ENCODE data around the gene CYGB. TPM values are rescaled to one million over a fixed set of nuclear protein-coding genes. Genes with fewer than 3 reads are reported as not detected.

Gene CYGB
- polyA plus RNA-seq, 3 donors: not detected

GRCh38 chr17:76500747-76501017 is 36.8 kb downstream of the CYGB start:
- H3K9me3 Mint-ChIP-seq: no peaks in the 10 kb centered on the region
- no peaks in the 10 kb centered on the region for H4K20me1 ChIP-seq (ENCODE audit: insufficient read depth, low read length)
- peak overlapping the region; percentile 99 for H3K9ac ChIP-seq (ENCODE audit: insufficient read depth, low read length, poor library complexity, severe bottlenecking)
- peaks cover 56% of the 10 kb centered on the region for H3K79me2 ChIP-seq (ENCODE audit: insufficient read depth, low read length)
- DNase-seq: no peak
- H3K4me3 Mint-ChIP-seq: peak overlapping the region; percentile 87 to 95
- H2AFZ ChIP-seq (ENCODE audit: insufficient read depth, low read depth, low read length, poor library complexity, severe bottlenecking): no peak overlapping the region
- peak overlapping the region; percentile 88 to 96 (median 94) for H3K27ac Mint-ChIP-seq
- peaks cover 77% of the 10 kb centered on the region for H3K4me1 Mint-ChIP-seq
- TF ChIP-seq CTCF (IDR thresholded peaks at IDR 0.05): no peak
- no peaks in the 10 kb centered on the region for H3K27me3 ChIP-seq (ENCODE audit: control insufficient read depth in 2 of 2, insufficient read depth in 2 of 2, low read length in 2 of 2)
- WGBS (ENCODE audit: insufficient coverage): 4% methylated on average over 8 of the region's 10 CpGs
- H3K4me2 ChIP-seq (replicated peaks; ENCODE audit: extremely low read depth, low read length, poor library complexity, severe bottlenecking): peak overlapping the region; percentile 100
- intact Hi-C loops (cut with micrococcal nuclease): loop anchor here (1.0 to 10.0 kb wide), 3 partner anchors 7 to 214 kb away; partner anchors contain the start of genes MXRA7 (in 1 of the 2) and SPHK1 (in 1 of the 2)
- peaks cover 74 to 82% of the 10 kb centered on the region in 2 donors for H3K4me1 ChIP-seq (ENCODE audit: control insufficient read depth in 1 of 2, insufficient read depth in 2 of 2, low read length in 2 of 2)
- H3K27ac ChIP-seq (ENCODE audit: low read depth in 1 of 2, low read length in 2 of 2): peak overlapping the region; percentile 91 to 97
- peaks cover 38 to 39% of the 10 kb centered on the region in 2 donors for H3K36me3 Mint-ChIP-seq
- H3K27me3 Mint-ChIP-seq (ENCODE audit: low read depth in 3 of 3): peaks cover 0 to 2% (median 0%) of the 10 kb centered on the region in 3 donors
- peak overlapping the region; percentile 80 to 99 (median 97) for H3K4me3 ChIP-seq (replicated peaks in 1 of 3; ENCODE audit: low read depth in 2 of 3, low read length in 3 of 3)
- H3K36me3 ChIP-seq (replicated peaks in 1 of 2; ENCODE audit: control insufficient read depth in 1 of 2, insufficient read depth in 2 of 2, low read length in 2 of 2): peaks cover 12 to 26% of the 10 kb centered on the region in 2 donors
- no peaks in the 10 kb centered on the region for H3K9me3 ChIP-seq (replicated peaks in 1 of 2; ENCODE audit: control insufficient read depth in 1 of 2, insufficient read depth in 1 of 2, low read length in 2 of 2)

- peak overlapping the region; percentile 100 for H3K4me2 ChIP-seq (replicated peaks; ENCODE audit: extremely low read depth, low read length, poor library complexity, severe bottlenecking)
- H3K36me3 ChIP-seq (replicated peaks in 1 of 2; ENCODE audit: control insufficient read depth in 1 of 2, insufficient read depth in 2 of 2, low read length in 2 of 2): peaks cover 13 to 29% of the 10 kb centered on the region in 2 donors
- Mint-ChIP-seq H3K9me3 (no peaks in the 10 kb centered on the region), H3K4me3 (peak overlapping the region; percentile 87 to 95), H3K4me1 (peaks cover 82% of the 10 kb centered on the region), H3K27me3 (ENCODE audit: low read depth in 3 of 3) (peaks cover 0 to 2% (median 0%) of the 10 kb centered on the region in 3 donors), H3K36me3 (peaks cover 40 to 42% of the 10 kb centered on the region in 2 donors), H3K27ac (peak overlapping the region; percentile 88 to 96 (median 94))
- TF ChIP-seq CTCF (IDR thresholded peaks at IDR 0.05): no peak
- no peak overlapping the region for H2AFZ ChIP-seq (ENCODE audit: insufficient read depth, low read depth, low read length, poor library complexity, severe bottlenecking)
- H3K27ac ChIP-seq (ENCODE audit: low read depth in 1 of 2, low read length in 2 of 2): peak overlapping the region; percentile 91 to 97
- H3K4me1 ChIP-seq (ENCODE audit: control insufficient read depth in 1 of 2, insufficient read depth in 2 of 2, low read length in 2 of 2): peaks cover 78 to 87% of the 10 kb centered on the region in 2 donors
- H3K79me2 ChIP-seq (ENCODE audit: insufficient read depth, low read length): peaks cover 60% of the 10 kb centered on the region
- WGBS (ENCODE audit: insufficient coverage): 25% methylated on average over 14 of the region's 17 CpGs
- DNase-seq: peak; percentile 75 to 82 (median 81)
- H3K9ac ChIP-seq (ENCODE audit: insufficient read depth, low read length, poor library complexity, severe bottlenecking): peak overlapping the region; percentile 99
- H3K27me3 ChIP-seq (ENCODE audit: control insufficient read depth in 2 of 2, insufficient read depth in 2 of 2, low read length in 2 of 2): no peaks in the 10 kb centered on the region
- peak overlapping the region; percentile 80 to 99 (median 97) for H3K4me3 ChIP-seq (replicated peaks in 1 of 3; ENCODE audit: low read depth in 2 of 3, low read length in 3 of 3)
- H3K9me3 ChIP-seq (replicated peaks in 1 of 2; ENCODE audit: control insufficient read depth in 1 of 2, insufficient read depth in 1 of 2, low read length in 2 of 2): no peaks in the 10 kb centered on the region
- no peaks in the 10 kb centered on the region for H4K20me1 ChIP-seq (ENCODE audit: insufficient read depth, low read length)
- intact Hi-C loops (cut with micrococcal nuclease): loop anchor here in 1 of 2 donors (10.0 kb wide), 2 partner anchors 115 to 215 kb away; partner anchors contain the start of genes MXRA7 and SPHK1
Measured at GRCh38 chr17:76500074-76500746, 37.3 kb downstream of the CYGB start.
